HG03159 (cell line): ENCODE data around the gene CAMSAP1.
"Not testable (repeated sequence)": the region's sequence is repeated elsewhere in the genome, so short reads cannot be mapped to it uniquely, and the experiment has no call there.

Experiments
- ATAC-seq: cut with Tn5 transposase; IDR thresholded peaks from one replicate; pipeline ENCODE4 v1.9.1; 2021; ENCODE audit warnings: mild to moderate bottlenecking, moderate library complexity; ENCODE audit not compliant: unreplicated experiment

CAMSAP1 gene

GRCh38 chr9:135920973-135921585 lies 13.7 kb upstream of the CAMSAP1 start:
- no peak for ATAC-seq

GRCh38 chr9:135920256-135920930 lies 13.0 kb upstream of the CAMSAP1 start:
- no peak for ATAC-seq

- no peak for ATAC-seq
Observed at GRCh38 chr9:135919318-135919890, 12.1 kb upstream of the CAMSAP1 start.

- ATAC-seq, result not testable (repeated sequence)
Observed at GRCh38 chr9:135916227-135916626, 8.9 kb upstream of the CAMSAP1 start.

- no peak for ATAC-seq
Observed at GRCh38 chr9:135914921-135915320, 7.6 kb upstream of the CAMSAP1 start.

- ATAC-seq, result not testable (repeated sequence)
Observed at GRCh38 chr9:135911233-135911632, 3.9 kb upstream of the CAMSAP1 start.

- ATAC-seq, result no peak
Observed at GRCh38 chr9:135910757-135911156, 3.4 kb upstream of the CAMSAP1 start.

GRCh38 chr9:135910216-135910615 lies 2.9 kb upstream of the CAMSAP1 start:
- no peak for ATAC-seq

GRCh38 chr9:135909371-135909770 lies 2.0 kb upstream of the CAMSAP1 start:
- ATAC-seq, result no peak

- no peak for ATAC-seq
Observed at GRCh38 chr9:135908754-135909204, 1.4 kb upstream of the CAMSAP1 start.

GRCh38 chr9:135908093-135908753 lies 877 bp upstream of the CAMSAP1 start:
- no peak for ATAC-seq

- ATAC-seq, result peak; percentile 17
Observed at GRCh38 chr9:135907006-135907430, 328 bp downstream of the CAMSAP1 start.

GRCh38 chr9:135906291-135907005 lies 898 bp downstream of the CAMSAP1 start:
- peak; percentile 10 for ATAC-seq

GRCh38 chr9:135905380-135906258 lies 1.7 kb downstream of the CAMSAP1 start:
- no peak for ATAC-seq

- ATAC-seq, result no peak
Observed at GRCh38 chr9:135903786-135904520, 3.4 kb downstream of the CAMSAP1 start.

GRCh38 chr9:135903358-135903656 lies 4.0 kb downstream of the CAMSAP1 start:
- no peak for ATAC-seq

- ATAC-seq, result no peak
Observed at GRCh38 chr9:135902655-135903357, 4.5 kb downstream of the CAMSAP1 start.

GRCh38 chr9:135901826-135902225 lies 5.5 kb downstream of the CAMSAP1 start:
- ATAC-seq, result no peak
